OCI-LY3 (cell line): ENCODE data around the gene ZDHHC14.

Source experiments
- H2AFZ ChIP-seq: fragments of 200-600, 300-600 bp; shearing (Covaris generic); 2 replicates; pipeline ENCODE4 v1.6.0; 2014; ENCODE audit warnings: antibody characterized with exemption, low read depth, low read length
- H3K27ac ChIP-seq: fragments of 200-600, 300-600 bp; sonication (generic); 2 replicates; pipeline ENCODE4 v1.5.1; 2014; ENCODE audit warnings: mild to moderate bottlenecking, low read length, moderate library complexity, mixed read lengths
- H3K27me3 ChIP-seq: fragments of 200-600, 300-600 bp; sonication (generic); 2 replicates; pipeline ENCODE4 v1.6.1; 2014; ENCODE audit warnings: low read depth, low read length, mixed read lengths
- H3K36me3 ChIP-seq: fragments of 200-600, 300-600 bp; sonication (generic); replicated peaks from 2 replicates; pipeline ENCODE3; 2014; ENCODE audit warnings: low read depth, low read length, mixed read lengths
- H3K4me1 ChIP-seq: fragments of 300-600, 200-600 bp; sonication (generic); 2 replicates; pipeline ENCODE4 v1.6.1; 2014; ENCODE audit warnings: low read length, mixed read lengths
- H3K4me2 ChIP-seq: fragments of 200-600, 300-600 bp; sonication (generic); 2 replicates; pipeline ENCODE4 v1.6.1; 2014; ENCODE audit warnings: low read length, mixed read lengths
- H3K4me3 ChIP-seq: fragments of 300-600, 200-600 bp; sonication (generic); 2 replicates; pipeline ENCODE4 v1.5.1; 2014; ENCODE audit warnings: antibody characterized with exemption, mild to moderate bottlenecking, low read length, moderate library complexity
- H3K79me2 ChIP-seq: fragments of 300-600, 200-600 bp; shearing (Covaris generic); 2 replicates; pipeline ENCODE4 v1.6.1; 2014; ENCODE audit warnings: mild to moderate bottlenecking, low read length, mixed read lengths
- H3K9ac ChIP-seq: fragments of 300-600, 200-600 bp; shearing (Covaris generic); 2 replicates; pipeline ENCODE4 v1.6.0; 2014; ENCODE audit warnings: mild to moderate bottlenecking, low read length, moderate library complexity
- H3K9me3 ChIP-seq: fragments of 200-600, 300-600 bp; shearing (Covaris generic); 2 replicates; pipeline ENCODE4 v1.6.1; 2014; ENCODE audit warnings: low read length, mixed read lengths; ENCODE audit not compliant: insufficient read depth
- H4K20me1 ChIP-seq: fragments of 200-600, 300-600 bp; sonication (generic); 2 replicates; pipeline ENCODE4 v1.6.1; 2016; ENCODE audit warnings: low read length, mixed read lengths; ENCODE audit not compliant: insufficient read depth
- EZH2phosphoT487 ChIP-seq: fragments of 200-600 bp; shearing (Covaris generic); IDR thresholded peaks from 2 replicates; pipeline ENCODE4 v1.6.1; 2018; ENCODE audit warnings: antibody characterized with exemption, mixed run types, low read depth
- TF ChIP-seq, protein P1 (sequence below): fragments of 200-600, 300-600 bp; sonication (generic); IDR thresholded peaks from 2 replicates; pipeline ENCODE4 v1.5.1; 2014; ENCODE audit warnings: antibody characterized with exemption, low read length, low read depth

Gene ZDHHC14

DNA sequence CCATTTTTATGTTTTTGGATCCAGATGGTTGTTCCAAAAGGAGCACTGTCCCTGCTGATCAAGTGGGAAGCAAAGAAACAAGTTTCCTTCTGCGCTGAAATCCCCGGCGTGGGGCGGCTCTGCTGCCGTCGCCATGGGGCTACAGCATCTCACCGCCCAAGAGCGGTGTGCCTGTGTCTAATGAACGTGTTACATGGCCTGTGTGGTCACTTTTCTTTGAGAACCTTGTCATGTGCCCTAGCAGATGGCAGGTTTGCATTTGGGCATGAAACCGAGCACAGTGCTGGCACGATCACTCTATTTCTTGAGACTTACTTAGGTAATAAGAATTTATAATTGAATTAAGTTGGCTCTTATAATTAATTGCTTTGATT is 51.9 kb downstream of the ZDHHC14 start:
- H3K4me1 ChIP-seq, result peaks cover 12% of the 10 kb centered on the region
- TF ChIP-seq EZH2phosphoT487, result no peak
- TF ChIP-seq, protein P1, sequence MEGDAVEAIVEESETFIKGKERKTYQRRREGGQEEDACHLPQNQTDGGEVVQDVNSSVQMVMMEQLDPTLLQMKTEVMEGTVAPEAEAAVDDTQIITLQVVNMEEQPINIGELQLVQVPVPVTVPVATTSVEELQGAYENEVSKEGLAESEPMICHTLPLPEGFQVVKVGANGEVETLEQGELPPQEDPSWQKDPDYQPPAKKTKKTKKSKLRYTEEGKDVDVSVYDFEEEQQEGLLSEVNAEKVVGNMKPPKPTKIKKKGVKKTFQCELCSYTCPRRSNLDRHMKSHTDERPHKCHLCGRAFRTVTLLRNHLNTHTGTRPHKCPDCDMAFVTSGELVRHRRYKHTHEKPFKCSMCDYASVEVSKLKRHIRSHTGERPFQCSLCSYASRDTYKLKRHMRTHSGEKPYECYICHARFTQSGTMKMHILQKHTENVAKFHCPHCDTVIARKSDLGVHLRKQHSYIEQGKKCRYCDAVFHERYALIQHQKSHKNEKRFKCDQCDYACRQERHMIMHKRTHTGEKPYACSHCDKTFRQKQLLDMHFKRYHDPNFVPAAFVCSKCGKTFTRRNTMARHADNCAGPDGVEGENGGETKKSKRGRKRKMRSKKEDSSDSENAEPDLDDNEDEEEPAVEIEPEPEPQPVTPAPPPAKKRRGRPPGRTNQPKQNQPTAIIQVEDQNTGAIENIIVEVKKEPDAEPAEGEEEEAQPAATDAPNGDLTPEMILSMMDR, result no peak
- no peaks in the 10 kb centered on the region for H3K36me3 ChIP-seq
- no peaks in the 10 kb centered on the region for H4K20me1 ChIP-seq
- H3K9me3 ChIP-seq, result no peaks in the 10 kb centered on the region
- no peak overlapping the region for H3K4me3 ChIP-seq
- H3K27me3 ChIP-seq, result no peaks in the 10 kb centered on the region
- no peak overlapping the region for H3K4me2 ChIP-seq
- H3K79me2 ChIP-seq, result no peaks in the 10 kb centered on the region
- no peak overlapping the region for H2AFZ ChIP-seq
- no peak overlapping the region for H3K27ac ChIP-seq
- H3K9ac ChIP-seq, result no peak overlapping the region

GRCh38 chr6:157433678-157434081 is 52.7 kb downstream of the ZDHHC14 start:
- no peaks in the 10 kb centered on the region for H4K20me1 ChIP-seq
- peaks cover 12% of the 10 kb centered on the region for H3K4me1 ChIP-seq
- no peak for TF ChIP-seq EZH2phosphoT487
- TF ChIP-seq, protein P1, result no peak
- H3K27ac ChIP-seq, result no peak overlapping the region
- no peaks in the 10 kb centered on the region for H3K9me3 ChIP-seq
- no peaks in the 10 kb centered on the region for H3K79me2 ChIP-seq
- H3K4me2 ChIP-seq, result no peak overlapping the region
- H3K27me3 ChIP-seq, result no peaks in the 10 kb centered on the region
- no peak overlapping the region for H3K4me3 ChIP-seq
- H3K9ac ChIP-seq, result no peak overlapping the region
- H3K36me3 ChIP-seq, result no peaks in the 10 kb centered on the region
- H2AFZ ChIP-seq, result no peak overlapping the region

DNA sequence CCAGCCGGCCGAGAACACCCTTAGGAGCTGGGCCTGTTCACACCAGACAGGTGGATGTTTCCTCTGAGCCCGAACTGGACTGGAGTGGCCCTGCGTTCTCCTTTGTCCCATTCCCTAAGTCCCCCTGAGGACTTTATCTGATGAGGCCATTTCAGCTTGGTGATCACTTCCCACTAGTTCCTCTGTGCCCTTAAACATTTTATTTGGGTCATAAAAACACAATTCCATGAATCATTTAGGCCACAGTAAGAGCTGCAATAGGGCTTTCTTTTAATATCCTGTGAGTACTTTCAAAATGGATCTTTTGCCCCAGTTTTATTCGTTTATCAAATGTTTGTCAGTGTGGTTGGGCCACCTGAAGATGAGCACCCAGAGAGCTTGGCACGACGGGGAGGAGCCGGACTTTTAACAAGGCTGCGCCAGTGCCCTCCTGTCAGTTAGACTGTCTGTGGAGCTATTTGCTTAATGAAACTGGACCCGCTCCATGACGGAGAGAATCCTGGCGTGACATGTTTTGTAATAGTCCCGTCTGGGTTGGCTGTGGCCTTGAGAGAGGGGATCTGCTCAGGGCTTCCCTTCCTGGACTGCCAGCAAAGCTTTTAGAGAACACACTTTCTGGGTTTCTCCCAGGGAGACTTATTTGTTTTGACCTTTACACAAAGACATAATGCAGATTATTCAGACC is 53.5 kb downstream of the ZDHHC14 start:
- Histone ChIP-seq H3K4me3 (no peak overlapping the region), H3K36me3 (no peaks in the 10 kb centered on the region), H4K20me1 (no peaks in the 10 kb centered on the region), H3K9ac (no peak overlapping the region), H3K27ac (no peak overlapping the region), H2AFZ (no peak overlapping the region), H3K79me2 (no peaks in the 10 kb centered on the region), H3K9me3 (no peaks in the 10 kb centered on the region), H3K4me2 (no peak overlapping the region), H3K27me3 (no peaks in the 10 kb centered on the region), H3K4me1 (peaks cover 12% of the 10 kb centered on the region)
- no peak for TF ChIP-seq EZH2phosphoT487
- TF ChIP-seq, protein P1, result no peak

- Histone ChIP-seq H3K27me3 (no peaks in the 10 kb centered on the region), H3K9me3 (no peaks in the 10 kb centered on the region), H3K4me3 (no peak overlapping the region), H3K9ac (no peak overlapping the region), H3K27ac (no peak overlapping the region), H3K4me1 (peaks cover 4% of the 10 kb centered on the region; the same call in 1 of the 2 replicates), H3K79me2 (no peaks in the 10 kb centered on the region), H3K36me3 (peaks cover 4% of the 10 kb centered on the region), H3K4me2 (no peak overlapping the region), H2AFZ (no peak overlapping the region), H4K20me1 (no peaks in the 10 kb centered on the region)
- TF ChIP-seq EZH2phosphoT487, result no peak
- TF ChIP-seq, protein P1, result no peak
Measured at GRCh38 chr6:157436219-157436943, 55.4 kb downstream of the ZDHHC14 start.
